ENCODE measurements around the gene ITPRID1. TPM values are rescaled to one million over a fixed set of nuclear protein-coding genes. Genes with fewer than 3 reads are reported as not detected.

The ITPRID1 gene
- total RNA-seq, 1 donor from 2014 or later: not detected

- intact Hi-C loops (cut with DNase I): no loop called here
- Histone ChIP-seq H3K9me3 (no peaks in the 10 kb centered on the region), H3K36me3 (no peaks in the 10 kb centered on the region), H3K4me3 (no peak overlapping the region), H3K27ac (no peak overlapping the region), H3K27me3 (no peaks in the 10 kb centered on the region), H3K4me1 (no peaks in the 10 kb centered on the region)
- no peak for DNase-seq (ENCODE audit: low spot score in 2 of 2)
- no peak for TF ChIP-seq CTCF (IDR thresholded peaks at IDR 0.05)
Measured at GRCh38 chr7:31512166-31512565, 1.7 kb upstream of the ITPRID1 start.

GRCh38 chr7:31516680-31517502, 3.0 kb downstream of the ITPRID1 start:
- no peaks in the 10 kb centered on the region for H3K9me3 ChIP-seq
- intact Hi-C loops (cut with DNase I): no loop called here
- TF ChIP-seq CTCF (IDR thresholded peaks at IDR 0.05): no peak

DNA sequence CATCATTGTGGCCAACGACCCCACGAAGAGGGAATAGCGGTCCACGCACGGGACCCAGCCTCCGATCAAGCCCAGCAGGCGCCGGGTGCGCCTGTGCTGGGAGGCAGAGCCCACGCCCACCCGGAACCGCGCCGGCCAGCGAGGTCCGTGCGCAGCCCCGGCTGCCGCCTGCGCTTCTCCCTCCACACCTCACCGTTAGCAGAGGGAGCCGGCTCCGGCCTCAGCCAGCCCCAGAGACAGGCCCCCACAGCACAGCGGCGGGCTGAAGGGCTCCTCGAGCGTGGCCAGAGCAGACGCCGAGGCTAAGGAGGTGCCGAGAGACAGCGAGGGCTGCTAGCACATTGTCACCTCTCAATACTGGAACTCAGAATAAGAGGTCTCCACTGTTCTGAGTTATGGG, 3.6 kb downstream of the ITPRID1 start:
- no peaks in the 10 kb centered on the region for H3K27me3 ChIP-seq
- no peaks in the 10 kb centered on the region for H3K4me1 ChIP-seq
- TF ChIP-seq CTCF (IDR thresholded peaks at IDR 0.05): no peak
- DNase-seq (ENCODE audit: low spot score in 2 of 2): no peak
- H3K9me3 ChIP-seq: no peaks in the 10 kb centered on the region
- intact Hi-C loops (cut with DNase I): no loop called here
- no peak overlapping the region for H3K4me3 ChIP-seq
- no peaks in the 10 kb centered on the region for H3K36me3 ChIP-seq
- H3K27ac ChIP-seq: no peak overlapping the region

More at GRCh38 chr7:31516680-31517502, 3.0 kb downstream of the ITPRID1 start:
- Histone ChIP-seq H3K4me3 (no peak overlapping the region), H3K36me3 (no peaks in the 10 kb centered on the region), H3K27me3 (no peaks in the 10 kb centered on the region), H3K27ac (no peak overlapping the region), H3K4me1 (no peaks in the 10 kb centered on the region)
- DNase-seq (ENCODE audit: low spot score in 2 of 2): no peak

DNA sequence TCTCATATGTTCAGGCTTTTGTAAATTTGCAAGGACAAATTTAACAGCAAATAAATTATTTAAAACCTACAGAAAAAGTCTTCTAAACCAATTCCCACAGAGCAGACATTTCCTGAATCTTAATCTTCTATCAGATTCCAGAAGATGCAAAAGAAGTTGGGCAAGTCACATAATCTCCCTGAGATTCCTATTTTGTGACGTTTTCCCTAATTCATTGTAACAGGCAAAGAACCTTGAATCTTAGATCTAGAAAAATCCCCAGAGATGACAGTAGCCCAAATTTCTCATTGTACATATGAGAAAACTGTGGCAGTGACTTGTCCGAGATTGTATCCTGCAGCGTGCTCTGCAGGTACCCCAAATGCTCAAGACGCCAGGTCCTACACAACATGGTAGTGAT, 4.9 kb downstream of the ITPRID1 start:
- Histone ChIP-seq H3K27ac (no peak overlapping the region), H3K36me3 (no peaks in the 10 kb centered on the region), H3K27me3 (no peaks in the 10 kb centered on the region), H3K9me3 (no peaks in the 10 kb centered on the region), H3K4me3 (no peak overlapping the region), H3K4me1 (no peaks in the 10 kb centered on the region)
- DNase-seq (ENCODE audit: low spot score in 2 of 2): no peak
- TF ChIP-seq CTCF (IDR thresholded peaks at IDR 0.05): no peak
- intact Hi-C loops (cut with DNase I): no loop called here

- DNase-seq (ENCODE audit: low spot score in 2 of 2): no peak
- no peak overlapping the region for H3K27ac ChIP-seq
- no peaks in the 10 kb centered on the region for H3K9me3 ChIP-seq
- no peaks in the 10 kb centered on the region for H3K4me1 ChIP-seq
- H3K4me3 ChIP-seq: no peak overlapping the region
- H3K27me3 ChIP-seq: no peaks in the 10 kb centered on the region
- TF ChIP-seq CTCF (IDR thresholded peaks at IDR 0.05): no peak
- intact Hi-C loops (cut with DNase I): no loop called here
- H3K36me3 ChIP-seq: no peaks in the 10 kb centered on the region
Measured at GRCh38 chr7:31521336-31522010, 7.6 kb downstream of the ITPRID1 start.

Data from ascending aorta (tissue), 2 donors.